Right cardiac atrium (tissue), 5 donors: ENCODE measurements around the gene LMX1B. TPM values are rescaled to one million over a fixed set of nuclear protein-coding genes. Genes with fewer than 3 reads are reported as not detected.

Experiments used
- ATAC-seq, 2 donors: fragments of 200-7000 bp; cut with Tn5 transposase; one replicate each; pipeline versions ENCODE4 v1.8.0 to v1.9.1; 2020; ENCODE audit warnings: moderate library complexity in 2 of 2, mild to moderate bottlenecking in 1 of 2
- DNase-seq, 3 donors: peaks; one replicate each; pipeline ENCODE4 v3.0.0-alpha.2; 2020
- H3K27ac ChIP-seq: one replicate; pipeline ENCODE4 v1.5.1; 2013; ENCODE audit warnings: mild to moderate bottlenecking, low read length, control low read depth, moderate library complexity
- H3K27me3 ChIP-seq: one replicate; pipeline ENCODE4 v1.6.1; 2013; ENCODE audit not compliant: control insufficient read depth, insufficient read depth
- H3K4me1 ChIP-seq: one replicate; pipeline ENCODE4 v1.6.1; 2013; ENCODE audit warnings: low read length; ENCODE audit not compliant: control insufficient read depth, insufficient read depth
- H3K4me3 ChIP-seq: one replicate; pipeline ENCODE4 v1.5.1; 2013; ENCODE audit warnings: low read length, control low read depth
- H3K9me3 ChIP-seq: one replicate; pipeline ENCODE4 v1.6.1; 2013; ENCODE audit warnings: low read length; ENCODE audit not compliant: control insufficient read depth
- WGBS: extraction: QIAGEN DNeasy Blood & Tissue Kit; methylation state at CpG from one replicate; pipeline ENCODE4 v1.1.7; 2013; 5-methylcytosine and 5-hydroxymethylcytosine counted together
- intact Hi-C, 4 donors: fragments of 100-400 bp; cut with DNase I; formaldehyde crosslinking; loops; one replicate each; pipeline versions ENCODE4 v1.11.0 to v1.14.0; 2022 to 2023
- polyA plus RNA-seq: library from polyadenylated mRNA; stranded (reverse); fragments of 200-250 nt; gene quantifications from one replicate; pipeline ENCODE4 v1.2.3, GENCODE V29; 2013
- total RNA-seq, 4 donors: library from RNA; stranded (reverse); fragmentation: NEBNext Ultra II Directional; extraction: Animal tissue kit (Norgen Biotek cat#: 25700); gene quantifications; one replicate each; pipeline ENCODE4 v1.2.1, GENCODE V29; 2021
- donor health status: healthy with polysubstance abuse.
- donor health status: DM: no; HTN: yes; CAD: no.
- donor health status: DM: no; HTN: no; CAD: no.
- donor health status: DM: no; HTN: yes; CAD: no; lungs with severe emphysema.
- donor health status: DM: yes; HTN: yes; CAD: no.

LMX1B gene
- total and polyA plus RNA-seq, 5 donors = 0.81 to 3.6 (median 1.7) TPM

- intact Hi-C loops = no loop called here
- H3K27me3 ChIP-seq = no peaks in the 10 kb centered on the region
- DNase-seq = no peak
- H3K27ac ChIP-seq = no peak overlapping the region
- H3K4me3 ChIP-seq = no peak overlapping the region
- no peaks in the 10 kb centered on the region for H3K9me3 ChIP-seq
- 93% methylated on average over 14 of the region's 14 CpGs for WGBS
- no peak for ATAC-seq
- peaks cover 12% of the 10 kb centered on the region for H3K4me1 ChIP-seq
Measured at GRCh38 chr9:126586236-126586635, 27.5 kb upstream of the LMX1B start.

- 26% methylated on average over 20 of the region's 20 CpGs for WGBS
- Histone ChIP-seq H3K27me3 (no peaks in the 10 kb centered on the region), H3K9me3 (no peaks in the 10 kb centered on the region), H3K4me1 (peaks cover 12% of the 10 kb centered on the region), H3K4me3 (no peak overlapping the region), H3K27ac (peak overlapping the region; percentile 86)
- intact Hi-C loops = no loop called here
- ATAC-seq = peak; percentile 91 to 95
- peak; percentile 88 to 96 (median 94) for DNase-seq
Measured at GRCh38 chr9:126587187-126588185, 26.2 kb upstream of the LMX1B start.

GRCh38 chr9:126588491-126589168 is 25.1 kb upstream of the LMX1B start:
- DNase-seq = peak; percentile 39 to 84 (median 78)
- H3K27ac ChIP-seq = no peak overlapping the region
- H3K4me3 ChIP-seq = no peak overlapping the region
- H3K27me3 ChIP-seq = no peaks in the 10 kb centered on the region
- H3K9me3 ChIP-seq = no peaks in the 10 kb centered on the region
- peaks cover 12% of the 10 kb centered on the region for H3K4me1 ChIP-seq
- peak; percentile 5 to 39 for ATAC-seq
- 62% methylated on average over 10 of the region's 10 CpGs for WGBS
- intact Hi-C loops = no loop called here

GRCh38 chr9:126589349-126589748 is 24.4 kb upstream of the LMX1B start:
- Histone ChIP-seq H3K27ac (no peak overlapping the region), H3K4me1 (peaks cover 12% of the 10 kb centered on the region), H3K9me3 (no peaks in the 10 kb centered on the region), H3K27me3 (no peaks in the 10 kb centered on the region), H3K4me3 (no peak overlapping the region)
- WGBS = 71% methylated on average over 6 of the region's 6 CpGs
- intact Hi-C loops = no loop called here
- peak; percentile 49 to 56 for ATAC-seq
- DNase-seq = peak; percentile 58 to 75 (median 70)

- ATAC-seq (no peak), DNase-seq (no peak)
- H3K27ac ChIP-seq = no peak overlapping the region
- peaks cover 12% of the 10 kb centered on the region for H3K4me1 ChIP-seq
- WGBS = 77% methylated on average over 3 of the region's 3 CpGs
- H3K27me3 ChIP-seq = no peaks in the 10 kb centered on the region
- no peaks in the 10 kb centered on the region for H3K9me3 ChIP-seq
- intact Hi-C loops = no loop called here
- H3K4me3 ChIP-seq = no peak overlapping the region
Measured at GRCh38 chr9:126591083-126591482, 22.6 kb upstream of the LMX1B start.

- DNase-seq = no peak
- WGBS = 58% methylated on average over 3 of the region's 3 CpGs
- intact Hi-C loops = no loop called here
- H3K4me3 ChIP-seq = no peak overlapping the region
- H3K4me1 ChIP-seq = peaks cover 10% of the 10 kb centered on the region
- no peak for ATAC-seq
- no peaks in the 10 kb centered on the region for H3K27me3 ChIP-seq
- no peak overlapping the region for H3K27ac ChIP-seq
- no peaks in the 10 kb centered on the region for H3K9me3 ChIP-seq
Measured at GRCh38 chr9:126591922-126592321, 21.8 kb upstream of the LMX1B start.

DNA sequence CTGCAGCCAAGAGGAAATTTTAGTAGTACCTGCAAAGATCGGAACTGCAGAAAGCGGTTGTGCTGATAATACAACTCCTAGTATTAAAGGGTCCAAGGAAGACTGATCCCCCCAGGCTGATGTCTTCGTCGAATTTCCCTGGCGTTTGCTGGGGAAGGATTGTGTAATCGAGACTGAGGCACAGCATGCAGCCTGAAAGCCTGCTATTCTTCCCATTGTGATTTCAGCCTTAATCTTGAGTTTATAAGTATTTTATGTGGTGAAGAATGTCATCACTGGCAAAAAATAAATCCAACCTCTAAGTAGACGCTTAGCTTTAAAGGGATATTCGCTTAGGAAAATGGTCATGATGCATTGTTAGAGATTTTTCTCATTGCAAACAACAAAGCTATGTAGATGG is 21.3 kb upstream of the LMX1B start:
- WGBS = 52% methylated on average over 8 of the region's 8 CpGs
- Histone ChIP-seq H3K27ac (no peak overlapping the region), H3K9me3 (no peaks in the 10 kb centered on the region), H3K4me1 (peaks cover 7% of the 10 kb centered on the region), H3K27me3 (no peaks in the 10 kb centered on the region), H3K4me3 (no peak overlapping the region)
- no peak for ATAC-seq
- DNase-seq = no peak
- intact Hi-C loops = no loop called here

- WGBS = 91% methylated on average over 2 of the region's 2 CpGs
Measured at GRCh38 chr9:126595982-126596381, 17.7 kb upstream of the LMX1B start.

GRCh38 chr9:126599047-126599650 is 14.6 kb upstream of the LMX1B start:
- DNase-seq (no peak), ATAC-seq (no peak)
- intact Hi-C loops = no loop called here
- Histone ChIP-seq H3K4me1 (no peaks in the 10 kb centered on the region), H3K27ac (no peak overlapping the region), H3K4me3 (no peak overlapping the region), H3K9me3 (no peaks in the 10 kb centered on the region), H3K27me3 (no peaks in the 10 kb centered on the region)
- WGBS = 62% methylated on average over 11 of the region's 11 CpGs

More at GRCh38 chr9:126595982-126596381, 17.7 kb upstream of the LMX1B start:
- DNase-seq = no peak
- H3K9me3 ChIP-seq = no peaks in the 10 kb centered on the region
- ATAC-seq = no peak
- intact Hi-C loops = no loop called here
- H3K27me3 ChIP-seq = no peaks in the 10 kb centered on the region
- H3K4me1 ChIP-seq = no peaks in the 10 kb centered on the region
- H3K27ac ChIP-seq = no peak overlapping the region
- no peak overlapping the region for H3K4me3 ChIP-seq

GRCh38 chr9:126604059-126605055 is 9.4 kb upstream of the LMX1B start:
- WGBS = 64% methylated on average over 17 of the region's 17 CpGs
- Histone ChIP-seq H3K27ac (peak overlapping the region; percentile 45), H3K4me1 (no peaks in the 10 kb centered on the region), H3K9me3 (no peaks in the 10 kb centered on the region), H3K27me3 (no peaks in the 10 kb centered on the region), H3K4me3 (no peak overlapping the region)
- intact Hi-C loops = loop anchor here in 1 of 4 donors (5.0 kb wide), 1 partner anchor 78 kb away; no protein-coding TSS in a partner anchor
- peak; percentile 78 to 92 for ATAC-seq
- peak; percentile 57 to 84 (median 74) for DNase-seq
